HCT116 (cell line): ENCODE results near the gene COL18A1. TPM values are rescaled to one million over a fixed set of nuclear protein-coding genes. Genes with fewer than 3 reads are reported as not detected.

Source experiments
- ATAC-seq: fragments of 200-7000 bp; cut with Tn5 transposase; 2 replicates; pipeline ENCODE4 v1.9.1; 2020; ENCODE audit warnings: mild to moderate bottlenecking, moderate library complexity
- BruUV-seq: library from RNA; stranded (reverse); fragments of 400-500 nt; replicated peaks from 2 replicates; lab custom pipeline; 2021; lab: Mats Ljungman, UMichigan
- CTCF ChIA-PET: fragments of 300-600 bp; sonication (Branson Sonifier 250); formaldehyde crosslinking; loops from one replicate; lab custom pipeline; 2021; ENCODE audit warnings: antibody characterized with exemption; lab: Charles Lee
- POLR2A ChIA-PET: fragments of 300-600, 350-600 bp; sonication (Branson Sonifier 250); formaldehyde crosslinking; loops from one replicate; lab custom pipeline; 2021; ENCODE audit warnings: antibody characterized with exemption; lab: Charles Lee
- RAD21 ChIA-PET, 2 experiments: fragments of 300-600 bp; sonication (Branson Sonifier 250); formaldehyde crosslinking; loops; one replicate each; lab custom pipeline; 2023; ENCODE audit warnings: low total read pairs in 2 of 2; ENCODE audit not compliant: uncharacterized antibody in 2 of 2, unreplicated experiment in 2 of 2, low non-redundant PET in 1 of 2; lab: Charles Lee
- DNase-seq: peaks from one replicate; pipeline ENCODE4 v3.0.0-alpha.2; 2010; ENCODE audit warnings: low read depth, low spot score
- H2AFZ ChIP-seq: fragments of 200-600 bp; shearing (Covaris generic), sonication (generic); 2 replicates; pipeline ENCODE4 v1.6.1; 2017; ENCODE audit warnings: low read depth, mixed run types, mixed read lengths, antibody characterized with exemption, low read length; ENCODE audit not compliant: poor library complexity, severe bottlenecking
- H3K27ac ChIP-seq: 2 replicates; pipeline ENCODE4 v1.5.1; 2012; ENCODE audit warnings: low read depth, low read length
- H3K27me3 ChIP-seq: fragments of 200-600 bp; sonication (generic); 2 replicates; pipeline ENCODE4 v1.6.1; 2016; ENCODE audit warnings: mixed run types, low read length, mixed read lengths; ENCODE audit not compliant: insufficient read depth
- H3K36me3 ChIP-seq, 2 experiments: fragments of 200-500 bp in 1 of 2; fragments of 200-600 bp in 1 of 2; sonication (Bioruptor generic) in 1 of 2; sonication (generic) in 1 of 2; 2 replicates each; pipeline versions ENCODE4 v1.5.1 to v1.6.1; 2014 to 2016; ENCODE audit warnings: low read length in 2 of 2, inconsistent platforms in 1 of 2, mixed read lengths in 1 of 2, mixed run types in 1 of 2; ENCODE audit not compliant: insufficient read depth in 2 of 2, control insufficient read depth in 1 of 2
- H3K4me1 ChIP-seq, 2 experiments: fragments of 200-600 bp in 1 of 2; sonication (generic) in 1 of 2; 2 replicates each; pipeline versions ENCODE4 v1.5.1 to v1.6.1; 2012 to 2017; ENCODE audit warnings: low read length in 2 of 2, inconsistent platforms in 1 of 2, mild to moderate bottlenecking in 1 of 2, mixed read lengths in 1 of 2, mixed run types in 1 of 2, moderate library complexity in 1 of 2; ENCODE audit not compliant: insufficient read depth in 2 of 2, control insufficient read depth in 1 of 2
- H3K4me2 ChIP-seq: fragments of 200-600 bp; sonication (generic); 2 replicates; pipeline ENCODE4 v1.6.1; 2017; ENCODE audit warnings: mixed run types, low read length, mixed read lengths
- H3K4me3 ChIP-seq, 2 experiments: fragments of 200-600 bp in 1 of 2; sonication (generic) in 1 of 2; replicated peaks in 1 of 2; 2 replicates each; pipeline ENCODE4 v1.5.1; 2011 to 2016; ENCODE audit warnings: low read length in 2 of 2, control low read depth in 1 of 2, low read depth in 1 of 2, mild to moderate bottlenecking in 1 of 2, mixed read lengths in 1 of 2, mixed run types in 1 of 2
- H3K79me2 ChIP-seq: fragments of 200-600 bp; sonication (generic); 2 replicates; pipeline ENCODE4 v1.6.1; 2017; ENCODE audit warnings: mild to moderate bottlenecking, mixed run types, low read length, moderate library complexity, mixed read lengths; ENCODE audit not compliant: insufficient read depth
- H3K9ac ChIP-seq: fragments of 200-600 bp; sonication (generic); 2 replicates; pipeline ENCODE4 v1.6.1; 2016; ENCODE audit warnings: low read length, mixed read lengths
- H3K9me2 ChIP-seq: fragments of 200-600 bp; sonication (generic), shearing (Covaris generic); 2 replicates; pipeline ENCODE4 v1.6.1; 2017; ENCODE audit warnings: mixed run types, mild to moderate bottlenecking, moderate library complexity; ENCODE audit not compliant: insufficient read depth
- H3K9me3 ChIP-seq, 2 experiments: fragments of 200-500 bp in 1 of 2; fragments of 200-600 bp in 1 of 2; sonication (Bioruptor generic) in 1 of 2; sonication (generic) in 1 of 2; 2 replicates each; pipeline ENCODE4 v1.6.1; 2014 to 2017; ENCODE audit warnings: low read length in 2 of 2, mixed read lengths in 2 of 2, inconsistent platforms in 1 of 2, low read depth in 1 of 2, mild to moderate bottlenecking in 1 of 2, mixed run types in 1 of 2, moderate library complexity in 1 of 2; ENCODE audit not compliant: control insufficient read depth in 1 of 2, insufficient read depth in 1 of 2
- H4K20me1 ChIP-seq: fragments of 200-600 bp; sonication (generic), shearing (Covaris generic); 2 replicates; pipeline ENCODE4 v1.6.1; 2017; ENCODE audit warnings: mixed run types, mild to moderate bottlenecking, moderate library complexity; ENCODE audit not compliant: insufficient read depth
- CBX3 ChIP-seq: IDR thresholded peaks from 2 replicates; pipeline ENCODE4 v1.6.1; 2012; ENCODE audit warnings: low read depth
- CEBPB ChIP-seq: IDR thresholded peaks from 2 replicates; pipeline ENCODE4 v1.6.1; 2012; ENCODE audit warnings: low read depth
- CTCF ChIP-seq, 3 experiments: fragments of 200-600 bp in 1 of 3; sonication (generic) in 1 of 3; IDR thresholded peaks in 2 of 3; conservative IDR thresholded peaks in 1 of 3; 2 replicates each; pipeline ENCODE4 v1.5.1; 2012 to 2017; ENCODE audit warnings: low read depth in 2 of 3, low read length in 2 of 3, antibody characterized with exemption in 1 of 3, borderline replicate concordance in 1 of 3, control low read depth in 1 of 3, mild to moderate bottlenecking in 1 of 3, mixed read lengths in 1 of 3, mixed run types in 1 of 3, moderate library complexity in 1 of 3; ENCODE audit not compliant: insufficient read depth in 1 of 3
- EGR1 ChIP-seq: IDR thresholded peaks from 2 replicates; pipeline ENCODE4 v1.6.1; 2012; ENCODE audit warnings: low read depth
- ELF1 ChIP-seq: IDR thresholded peaks from 2 replicates; pipeline ENCODE4 v1.6.1; 2012; ENCODE audit warnings: low read depth, borderline replicate concordance
- EZH2 ChIP-seq: fragments of 200-600 bp; sonication (generic); IDR thresholded peaks from 2 replicates; pipeline ENCODE4 v1.6.1; 2017; ENCODE audit warnings: antibody characterized with exemption, mixed run types
- EZH2phosphoT487 ChIP-seq: fragments of 200-600 bp; IDR thresholded peaks from 2 replicates; pipeline ENCODE4 v1.6.1; 2018; ENCODE audit warnings: antibody characterized with exemption, borderline replicate concordance
- FOSL1 ChIP-seq: IDR thresholded peaks from 2 replicates; pipeline ENCODE4 v1.6.1; 2012; ENCODE audit warnings: low read depth
- JUND ChIP-seq: IDR thresholded peaks from 2 replicates; pipeline ENCODE4 v1.6.1; 2012
- MAX ChIP-seq: IDR thresholded peaks from 2 replicates; pipeline ENCODE4 v1.6.1; 2012
- POLR2A ChIP-seq: IDR thresholded peaks from 2 replicates; pipeline ENCODE4 v1.7.0; 2011; ENCODE audit warnings: borderline replicate concordance; ENCODE audit not compliant: insufficient read depth, insufficient read length; ENCODE audit errors: extremely low read depth
- RAD21 ChIP-seq: IDR thresholded peaks from 2 replicates; pipeline ENCODE4 v1.6.1; 2012; ENCODE audit warnings: low read depth, mild to moderate bottlenecking
- REST ChIP-seq: IDR thresholded peaks from 2 replicates; pipeline ENCODE4 v1.6.1; 2012; ENCODE audit warnings: low read depth
- SIN3A ChIP-seq: IDR thresholded peaks from 2 replicates; pipeline ENCODE4 v1.6.1; 2012; ENCODE audit warnings: low read depth
- SP1 ChIP-seq: IDR thresholded peaks from 2 replicates; pipeline ENCODE4 v1.6.1; 2012; ENCODE audit warnings: low read depth
- SRF ChIP-seq: IDR thresholded peaks from 2 replicates; pipeline ENCODE4 v1.6.1; 2012; ENCODE audit warnings: low read depth
- TCF7L2 ChIP-seq: IDR thresholded peaks from 2 replicates; pipeline ENCODE4 v1.7.0; 2011; ENCODE audit warnings: borderline replicate concordance, inconsistent platforms; ENCODE audit not compliant: insufficient read depth, insufficient read length; ENCODE audit errors: extremely low read depth
- YY1 ChIP-seq: IDR thresholded peaks from 2 replicates; pipeline ENCODE4 v1.6.1; 2011; ENCODE audit warnings: low read length, low read depth, moderate library complexity, mild to moderate bottlenecking; ENCODE audit not compliant: insufficient replicate concordance; ENCODE audit errors: extremely low read depth
- ZFX ChIP-seq: fragments of 450-650 bp; IDR thresholded peaks from 2 replicates; pipeline ENCODE4 v1.6.1; 2017
- ZNF274 ChIP-seq: fragments of 200-500 bp; sonication (Bioruptor generic); IDR thresholded peaks from 2 replicates; pipeline ENCODE4 v1.6.1; 2014; ENCODE audit warnings: mild to moderate bottlenecking, low read depth, low read length, inconsistent platforms
- intact Hi-C: fragments of 100-400 bp; cut with micrococcal nuclease; formaldehyde crosslinking; loops from 2 replicates; pipeline ENCODE4 v1.10.0; 2022
- total RNA-seq: library from RNA; stranded (reverse); gene quantifications from one replicate; pipeline ENCODE4 v1.2.1, GENCODE V29; 2021; ENCODE audit not compliant: unreplicated experiment

The COL18A1 gene
- total RNA-seq, 1 experiment from 2014 or later, result 59.5 TPM

GRCh38 chr21:45513003-45513717 lies 108.2 kb downstream of the COL18A1 start:
- no peaks in the 10 kb centered on the region; a peak in 1 of 4 replicates for H3K4me1 ChIP-seq
- H3K36me3 ChIP-seq, result peaks cover 4 to 6% of the 10 kb centered on the region in 2 experiments; a peak in 2 of 4 replicates
- TF ChIP-seq JUND (no peak), SRF (no peak), ZNF274 (no peak), FOSL1 (no peak), CTCF (IDR thresholded peaks at IDR 0.05 in 2 of 3, conservative IDR thresholded peaks at IDR 0.05 in 1 of 3; ENCODE audit: borderline replicate concordance in 1 of 3, insufficient read depth in 1 of 3, low read depth in 2 of 3, low read length in 2 of 3) (no peak), ZFX (no peak), REST (no peak), YY1 (no peak), POLR2A (no peak), EZH2phosphoT487 (no peak), CBX3 (no peak), MAX (no peak), TCF7L2 (no peak), SP1 (no peak), ELF1 (no peak), EZH2 (no peak), SIN3A (no peak), RAD21 (no peak), EGR1 (no peak), CEBPB (no peak)
- H3K27ac ChIP-seq, result no peak overlapping the region
- CTCF ChIA-PET, result no interaction called here
- no peak overlapping the region for H3K9ac ChIP-seq
- POLR2A ChIA-PET, result no interaction called here
- H3K79me2 ChIP-seq, result peaks cover 17% of the 10 kb centered on the region
- H2AFZ ChIP-seq, result no peak overlapping the region
- intact Hi-C loops, result no loop called here
- no peak overlapping the region for H3K4me2 ChIP-seq
- no peaks in the 10 kb centered on the region for H3K9me2 ChIP-seq
- H4K20me1 ChIP-seq, result no peaks in the 10 kb centered on the region
- ATAC-seq (peak; percentile 8; the same call in 1 of the 2 replicates), DNase-seq (no peak)
- RAD21 ChIA-PET, result no interaction called here
- H3K27me3 ChIP-seq, result no peaks in the 10 kb centered on the region
- H3K9me3 ChIP-seq, result no peaks in the 10 kb centered on the region
- no peak overlapping the region for H3K4me3 ChIP-seq
- TSS peak; percentile 39 for BruUV-seq
